Measurements from ENCODE around the gene UBTD1.

DNA sequence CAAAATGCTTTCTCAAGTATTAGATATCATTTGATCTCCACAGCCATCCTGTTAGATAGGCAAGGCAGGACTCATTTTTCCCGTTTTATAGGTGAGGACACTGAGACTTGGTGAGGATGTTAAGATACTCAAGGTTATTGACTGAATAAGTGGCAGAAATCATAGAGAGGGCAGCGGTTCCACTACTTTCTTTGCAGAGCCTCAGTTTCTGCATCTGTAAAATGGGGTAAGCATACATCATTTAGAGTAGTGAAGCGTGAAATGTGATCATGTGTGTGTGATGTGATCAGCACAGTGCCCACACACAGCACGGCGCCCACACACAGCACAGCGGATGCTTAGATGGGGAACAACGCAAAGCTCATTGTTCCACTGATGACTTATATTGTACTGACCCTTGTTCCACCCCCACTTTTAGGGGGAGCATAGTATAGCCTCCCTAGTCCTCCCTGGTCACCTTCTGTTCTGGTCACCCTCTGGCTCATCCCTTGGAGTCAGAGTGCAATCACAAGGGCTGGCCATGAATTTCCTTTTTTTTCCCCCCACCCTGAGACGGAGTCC lies 10.5 kb downstream of the UBTD1 start:
- TF ChIP-seq, protein P1, sequence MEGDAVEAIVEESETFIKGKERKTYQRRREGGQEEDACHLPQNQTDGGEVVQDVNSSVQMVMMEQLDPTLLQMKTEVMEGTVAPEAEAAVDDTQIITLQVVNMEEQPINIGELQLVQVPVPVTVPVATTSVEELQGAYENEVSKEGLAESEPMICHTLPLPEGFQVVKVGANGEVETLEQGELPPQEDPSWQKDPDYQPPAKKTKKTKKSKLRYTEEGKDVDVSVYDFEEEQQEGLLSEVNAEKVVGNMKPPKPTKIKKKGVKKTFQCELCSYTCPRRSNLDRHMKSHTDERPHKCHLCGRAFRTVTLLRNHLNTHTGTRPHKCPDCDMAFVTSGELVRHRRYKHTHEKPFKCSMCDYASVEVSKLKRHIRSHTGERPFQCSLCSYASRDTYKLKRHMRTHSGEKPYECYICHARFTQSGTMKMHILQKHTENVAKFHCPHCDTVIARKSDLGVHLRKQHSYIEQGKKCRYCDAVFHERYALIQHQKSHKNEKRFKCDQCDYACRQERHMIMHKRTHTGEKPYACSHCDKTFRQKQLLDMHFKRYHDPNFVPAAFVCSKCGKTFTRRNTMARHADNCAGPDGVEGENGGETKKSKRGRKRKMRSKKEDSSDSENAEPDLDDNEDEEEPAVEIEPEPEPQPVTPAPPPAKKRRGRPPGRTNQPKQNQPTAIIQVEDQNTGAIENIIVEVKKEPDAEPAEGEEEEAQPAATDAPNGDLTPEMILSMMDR (IDR thresholded peaks at IDR 0.05 in 8 of 11, conservative IDR thresholded peaks at IDR 0.05 in 3 of 11): no peak
- TF ChIP-seq POLR2AphosphoS5 (IDR thresholded peaks at IDR 0.05): no peak

Data from spleen (tissue), 7 donors.